GM21423 (cell line): Measurements from ENCODE around the gene BORCS5.
"Not testable (repeated sequence)": the region's sequence is repeated elsewhere in the genome, so short reads cannot be mapped to it uniquely, and the experiment has no call there.

ENCODE experiments used
- ATAC-seq: cut with Tn5 transposase; IDR thresholded peaks from one replicate; pipeline ENCODE4 v1.9.1; 2021; ENCODE audit warnings: mild to moderate bottlenecking, moderate library complexity; ENCODE audit not compliant: unreplicated experiment

The BORCS5 gene

DNA sequence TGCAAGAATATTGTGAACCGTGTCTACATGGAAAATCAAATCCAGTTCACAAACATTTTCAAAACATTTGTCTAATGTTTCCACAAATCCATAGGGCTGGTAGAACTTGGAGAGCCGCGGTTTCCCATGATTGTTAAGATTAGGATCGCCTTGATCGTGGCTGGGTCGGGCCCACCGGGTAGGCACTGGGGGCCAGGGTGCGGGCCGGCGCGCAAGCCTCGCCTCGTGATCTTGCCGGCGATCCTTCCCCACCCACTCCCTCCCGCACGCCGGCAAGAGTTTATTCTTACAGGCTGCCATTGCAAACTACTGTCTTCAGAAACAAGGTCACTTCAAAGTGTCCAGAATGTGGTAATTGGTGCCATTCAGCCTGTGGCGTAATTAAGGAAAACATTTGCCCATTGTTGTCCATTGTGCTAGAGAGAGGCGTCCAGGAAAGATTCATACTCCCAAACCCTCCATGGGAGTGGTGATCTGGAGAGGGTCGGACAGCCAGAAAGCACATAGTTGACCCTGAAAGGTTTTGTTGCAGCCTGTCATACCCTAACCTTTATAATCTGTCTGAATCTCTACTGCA lies 95.5 kb downstream of the BORCS5 start:
- ATAC-seq, result no peak

DNA sequence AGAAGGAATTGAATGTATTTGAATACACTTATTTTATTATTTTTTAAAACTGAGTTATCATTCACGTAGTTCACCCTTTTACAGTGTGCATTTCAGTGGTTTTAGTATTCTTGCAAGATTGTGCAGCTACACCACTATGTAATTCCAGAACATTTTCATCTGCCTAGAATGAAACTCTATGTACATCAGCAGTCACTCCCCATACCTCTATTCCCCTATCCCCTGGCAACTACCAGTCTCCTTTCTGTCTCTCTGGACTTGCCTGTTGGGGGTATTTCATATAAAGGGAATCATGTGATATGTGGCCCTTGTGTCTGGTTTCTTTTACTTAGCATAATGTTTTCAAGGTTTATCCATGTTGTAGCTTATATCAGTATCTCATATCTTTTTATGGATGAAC lies 96.8 kb downstream of the BORCS5 start:
- no peak for ATAC-seq

DNA sequence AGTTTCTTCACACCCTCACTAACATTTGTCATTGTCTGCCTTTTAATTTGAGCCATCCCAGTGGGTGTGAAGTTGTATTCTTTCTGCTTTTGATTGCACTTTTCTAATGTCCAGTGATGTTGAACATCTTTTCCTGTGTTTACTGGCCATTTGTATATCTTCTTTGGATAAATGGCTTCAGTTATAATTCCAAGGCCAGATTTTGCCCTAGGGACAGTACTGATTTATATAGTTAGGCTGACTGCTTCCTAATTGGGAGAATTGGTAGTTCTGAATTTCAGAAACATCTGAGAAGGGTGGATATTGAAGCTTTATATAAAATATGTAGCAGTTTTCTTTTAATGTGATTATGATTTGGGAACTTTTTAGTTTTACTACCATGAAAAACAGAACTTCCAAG lies 97.4 kb downstream of the BORCS5 start:
- ATAC-seq, result no peak

DNA sequence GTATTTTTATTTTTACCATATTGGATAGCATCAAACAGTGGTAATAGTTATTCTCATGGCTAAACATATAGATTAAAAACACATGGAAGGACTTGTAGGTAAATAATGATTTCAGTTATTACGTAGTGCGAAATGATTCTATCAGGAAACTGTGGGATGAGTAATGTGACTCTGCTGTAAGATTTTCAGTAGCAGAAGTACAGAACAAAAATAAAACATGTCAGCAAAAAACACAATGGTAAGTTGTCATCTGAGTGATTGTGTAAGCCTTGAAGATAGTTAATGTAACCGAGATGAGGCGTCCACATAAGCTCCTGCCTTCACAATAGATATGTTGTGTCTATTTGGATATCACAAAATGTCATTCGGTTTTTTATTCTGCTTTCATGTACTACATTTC lies 99.8 kb downstream of the BORCS5 start:
- no peak for ATAC-seq

DNA sequence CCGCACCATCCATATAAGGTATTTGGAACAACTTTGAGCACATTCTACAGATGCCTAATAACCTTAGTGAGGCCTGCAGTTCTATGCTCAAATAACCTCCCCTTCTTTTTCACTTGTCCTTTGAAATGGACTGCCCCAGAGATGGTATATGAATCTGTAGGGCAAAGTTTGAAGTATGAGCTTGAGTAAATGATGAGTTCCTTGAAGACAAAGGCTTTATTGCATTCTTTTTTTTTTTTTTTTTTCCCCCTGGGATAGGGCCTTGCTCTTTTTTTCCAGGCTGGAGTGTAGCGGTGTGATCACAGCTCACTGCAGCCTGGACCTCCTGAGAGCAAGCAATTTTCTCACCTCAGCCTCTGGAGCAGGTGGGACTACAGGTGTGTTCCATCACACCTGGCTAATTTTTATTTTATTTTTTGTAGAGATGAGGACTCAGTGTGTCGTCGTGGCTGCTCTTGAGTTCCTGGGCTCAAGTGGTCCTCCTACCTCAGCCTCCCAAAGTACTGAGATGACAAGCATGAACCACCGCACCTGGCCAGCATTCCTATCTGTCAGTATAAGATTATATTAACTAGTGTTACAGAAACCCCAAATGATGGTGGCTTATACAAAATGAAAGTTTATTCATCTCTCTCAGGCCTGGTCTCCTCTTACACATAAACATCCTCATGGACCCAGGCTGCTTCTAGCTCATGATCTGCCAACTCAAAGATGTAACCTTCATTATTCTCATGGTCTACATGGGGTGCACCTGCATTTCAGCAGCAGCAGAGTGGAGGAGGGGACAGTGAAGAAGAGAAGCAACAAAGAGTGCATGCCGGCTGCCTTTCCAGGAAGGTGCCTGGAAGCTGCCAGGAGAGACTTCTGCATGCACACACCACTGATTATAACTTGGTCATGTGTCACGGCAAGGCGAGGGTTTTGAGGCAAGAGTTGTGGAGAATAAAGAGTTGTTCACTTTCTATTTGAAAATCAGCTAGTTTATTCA lies 104.4 kb downstream of the BORCS5 start:
- ATAC-seq, result no peak

DNA sequence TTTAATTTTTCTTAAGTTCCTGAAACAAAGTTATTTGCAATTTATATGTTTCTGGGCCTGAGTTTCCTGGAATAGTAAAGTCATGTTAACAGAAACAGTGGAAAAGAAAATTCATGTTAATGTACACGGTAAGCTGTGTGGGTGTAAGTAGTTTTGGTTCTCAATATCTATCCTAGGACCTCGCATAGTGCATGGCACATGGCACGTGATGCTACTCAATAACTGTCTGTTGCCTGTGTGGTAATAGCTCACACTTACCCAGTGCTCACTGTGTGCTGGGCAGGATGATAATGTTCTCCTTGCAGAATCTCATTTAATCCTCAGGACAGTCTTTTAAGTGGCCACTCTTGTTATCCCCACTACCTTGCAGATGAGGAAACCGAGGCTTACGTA lies 105.0 kb downstream of the BORCS5 start:
- ATAC-seq, result no peak

DNA sequence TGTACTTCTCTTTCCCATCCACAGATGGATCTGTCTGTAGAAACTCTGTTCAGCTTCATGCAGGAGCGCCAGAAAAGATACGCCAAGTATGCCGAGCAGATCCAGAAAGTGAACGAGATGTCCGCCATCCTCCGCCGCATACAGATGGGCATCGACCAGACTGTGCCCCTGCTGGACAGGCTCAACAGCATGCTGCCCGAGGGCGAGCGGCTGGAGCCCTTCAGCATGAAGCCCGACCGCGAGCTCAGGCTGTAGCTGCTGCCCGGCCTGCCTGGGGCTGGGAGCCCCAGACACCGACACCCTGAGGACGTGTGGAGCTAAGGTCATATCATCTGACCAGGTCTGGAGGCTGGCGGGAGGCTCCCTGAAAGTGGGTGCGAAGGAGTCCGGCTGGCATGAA lies 108.6 kb downstream of the BORCS5 start:
- ATAC-seq, result no peak

DNA sequence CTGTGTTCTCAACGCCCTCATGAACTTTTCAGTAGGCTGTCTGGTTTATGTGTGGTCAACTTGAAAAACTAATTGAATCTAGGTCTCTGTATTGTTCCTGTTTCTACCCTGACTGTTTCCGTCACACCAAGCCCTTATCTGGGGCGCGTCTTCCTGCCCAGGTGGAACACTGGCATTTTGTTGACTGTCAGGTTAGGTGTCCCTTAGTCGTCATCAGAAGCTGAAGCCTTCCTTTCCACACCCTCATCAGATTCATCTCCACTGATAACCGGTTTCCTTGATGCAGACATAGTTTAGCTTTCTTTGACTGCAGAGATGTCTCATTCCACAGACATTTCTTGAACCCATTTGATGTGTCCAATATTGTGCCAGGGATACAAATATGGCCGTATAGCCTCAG lies 109.3 kb downstream of the BORCS5 start:
- no peak for ATAC-seq

DNA sequence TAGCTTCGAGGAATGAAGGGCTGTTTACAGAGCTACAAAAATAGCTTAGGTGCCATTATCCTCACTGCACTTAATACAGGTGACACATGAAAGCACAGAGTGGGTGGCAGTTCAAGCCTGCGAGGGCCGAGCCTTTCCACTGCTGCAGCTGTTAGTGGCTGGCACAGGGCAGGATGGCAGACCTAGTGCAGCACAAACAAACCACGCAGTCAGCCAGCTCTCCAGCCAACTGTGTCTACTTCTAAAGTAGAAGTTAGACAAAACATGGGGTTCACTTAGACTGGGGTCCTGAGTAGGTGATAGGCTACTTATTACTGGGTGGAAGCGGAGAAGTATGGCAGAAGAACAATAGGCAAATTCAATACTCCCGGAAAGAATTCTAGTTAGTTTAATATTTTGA lies 110.4 kb downstream of the BORCS5 start:
- ATAC-seq, result no peak

DNA sequence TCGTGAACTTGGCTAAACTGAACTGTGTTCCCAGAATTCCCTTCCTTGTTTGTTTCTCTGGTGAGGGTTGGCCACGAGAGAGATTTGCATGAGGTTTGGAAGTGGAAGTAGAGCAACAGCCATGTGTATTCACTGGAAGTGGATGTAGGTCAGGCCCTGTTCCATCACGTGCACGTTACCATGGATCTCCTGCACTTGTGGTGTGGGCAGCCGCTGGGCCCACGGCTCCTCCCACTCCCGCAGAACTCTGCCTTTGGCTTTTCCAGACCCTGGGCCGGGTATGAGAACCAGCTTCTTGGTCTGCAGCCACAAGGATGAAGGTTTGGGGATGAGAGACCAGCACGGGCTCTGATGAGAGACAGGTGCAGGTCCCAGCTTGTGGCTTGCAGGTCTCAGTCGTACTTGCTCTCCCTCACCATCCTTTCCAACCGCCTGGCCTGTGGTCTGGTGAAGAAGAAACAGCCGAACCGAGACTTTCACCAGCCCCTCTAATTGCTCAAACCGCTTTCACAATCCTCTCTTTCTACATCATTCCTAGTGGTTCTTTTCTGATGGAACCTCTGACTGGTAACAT lies 110.9 kb downstream of the BORCS5 start:
- ATAC-seq, result no peak

DNA sequence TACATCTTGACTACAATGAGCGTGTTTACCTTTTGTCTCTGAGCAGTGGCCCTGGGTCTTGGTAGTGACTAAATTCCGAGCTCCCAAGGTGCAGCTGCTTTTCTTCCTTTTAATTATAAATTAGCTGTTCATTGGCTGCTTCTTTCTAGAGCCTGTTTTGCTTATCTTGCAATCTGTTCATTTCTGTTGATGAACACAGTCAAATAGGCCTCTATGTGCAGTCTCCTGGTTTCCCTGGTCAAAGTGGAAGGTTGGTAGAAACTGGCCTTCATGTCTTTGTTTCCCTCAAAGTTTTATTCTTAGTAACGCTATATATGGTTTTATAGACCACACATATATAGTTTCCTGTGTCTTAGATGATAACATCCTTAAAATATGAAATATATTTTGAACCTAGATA lies 111.7 kb downstream of the BORCS5 start:
- no peak for ATAC-seq

DNA sequence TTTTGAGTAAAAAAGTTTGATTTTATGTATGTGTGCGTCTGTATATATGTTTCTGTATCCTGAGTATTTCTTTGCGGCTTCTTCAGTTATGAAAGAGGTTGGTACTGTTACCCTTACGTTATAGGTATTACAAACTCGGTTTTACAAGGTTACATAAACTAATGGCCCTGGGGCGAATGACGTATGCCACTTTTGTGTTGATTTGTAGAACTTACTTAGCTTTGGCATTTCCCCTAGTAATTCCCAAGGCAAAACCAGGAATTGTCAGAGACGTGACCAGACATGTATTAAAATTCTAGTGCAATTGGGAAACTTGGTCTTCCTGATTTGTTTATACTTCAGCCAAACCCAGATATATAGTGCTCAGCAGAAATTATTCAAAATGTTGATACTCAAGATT lies 112.5 kb downstream of the BORCS5 start:
- ATAC-seq, result no peak

DNA sequence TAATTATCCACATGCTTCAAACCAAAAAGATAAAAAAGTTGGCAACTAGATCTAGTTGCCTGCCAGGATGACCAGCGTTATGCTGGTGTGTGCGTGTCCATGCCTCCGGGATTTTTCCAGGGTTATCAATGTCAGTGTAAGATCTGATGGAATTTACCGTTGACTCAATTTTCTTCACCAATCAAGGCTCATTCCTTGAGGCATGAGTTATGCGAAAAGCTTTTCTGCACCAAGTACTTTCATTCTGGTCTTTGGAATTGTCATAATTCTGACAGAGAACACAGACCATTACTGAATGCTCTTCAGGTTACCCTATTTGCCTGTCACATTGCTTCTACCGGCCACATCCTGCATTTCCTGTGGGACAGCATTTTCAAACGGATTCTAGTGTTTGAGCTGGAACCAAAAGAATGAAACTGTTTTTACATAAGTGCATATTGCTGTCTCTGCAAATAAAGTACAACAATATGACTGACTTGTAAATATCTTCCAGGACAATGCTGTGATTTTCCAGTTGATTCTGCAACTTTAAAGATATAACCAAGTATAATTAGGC lies 114.0 kb downstream of the BORCS5 start:
- no peak for ATAC-seq

DNA sequence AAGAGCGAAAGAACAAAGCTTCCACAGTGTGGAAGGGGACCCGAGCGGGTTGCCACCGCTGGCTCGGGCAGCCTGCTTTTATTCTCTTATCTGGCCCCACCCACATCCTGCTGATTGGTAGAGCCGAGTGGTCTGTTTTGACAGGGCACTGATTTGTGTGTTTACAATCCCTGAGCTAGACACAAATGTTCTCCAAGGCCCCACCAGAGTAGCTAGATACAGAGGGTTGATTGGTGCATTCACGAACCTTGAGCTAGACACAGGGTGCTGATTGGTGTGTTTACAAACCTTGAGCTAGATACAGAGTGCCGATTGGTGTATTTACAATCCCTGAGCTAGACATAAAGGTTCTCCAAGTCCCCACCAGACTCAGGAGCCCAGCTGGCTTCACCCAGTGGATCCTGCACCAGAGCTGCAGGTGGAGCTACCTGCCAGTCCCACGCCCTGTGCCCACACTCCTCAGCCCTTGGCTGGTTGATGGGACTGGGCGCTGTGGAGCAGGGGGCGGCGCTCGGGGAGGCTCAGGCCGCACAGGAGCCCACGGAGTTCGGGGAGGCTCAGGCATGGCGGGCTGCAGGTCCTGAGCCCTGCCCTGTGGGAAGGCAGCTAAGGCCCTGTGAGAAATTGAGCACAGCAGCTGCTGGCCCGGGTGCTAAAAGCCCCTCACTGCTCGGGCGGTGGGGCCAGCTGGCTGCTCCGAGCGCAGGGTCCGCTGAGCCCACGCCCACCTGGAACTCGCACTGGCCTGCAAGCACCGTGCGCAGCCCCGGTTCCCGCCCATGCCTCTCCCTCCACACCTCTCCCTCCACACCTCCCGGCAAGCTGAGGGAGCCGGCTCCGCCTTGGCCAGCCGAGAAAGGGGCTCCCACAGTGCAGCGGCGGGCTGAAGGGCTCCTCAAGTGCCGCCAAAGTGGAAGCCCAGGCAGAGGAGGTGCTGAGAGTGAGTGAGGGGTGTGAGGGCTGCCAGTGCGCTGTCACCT lies 115.4 kb downstream of the BORCS5 start:
- ATAC-seq, result not testable (repeated sequence)

DNA sequence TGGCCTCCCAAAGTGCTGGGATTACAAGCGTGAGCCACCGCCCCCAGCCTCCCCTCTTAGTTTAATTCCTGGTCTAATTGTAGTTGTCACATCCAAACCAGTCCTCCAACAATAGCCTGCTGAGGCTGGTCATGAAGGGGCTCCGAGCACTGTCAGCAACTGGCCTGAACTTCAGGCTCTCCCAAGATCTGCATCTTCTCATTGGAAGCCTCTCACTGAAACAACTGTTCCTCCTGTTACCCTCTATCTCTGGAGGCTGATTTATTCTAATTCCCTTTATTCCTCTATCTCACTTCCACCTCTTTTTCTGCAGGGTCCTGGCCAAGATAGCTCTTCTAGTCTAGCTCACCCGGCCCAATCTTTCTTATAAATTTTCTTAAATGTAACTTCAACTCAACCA lies 116.3 kb downstream of the BORCS5 start:
- ATAC-seq, result no peak

DNA sequence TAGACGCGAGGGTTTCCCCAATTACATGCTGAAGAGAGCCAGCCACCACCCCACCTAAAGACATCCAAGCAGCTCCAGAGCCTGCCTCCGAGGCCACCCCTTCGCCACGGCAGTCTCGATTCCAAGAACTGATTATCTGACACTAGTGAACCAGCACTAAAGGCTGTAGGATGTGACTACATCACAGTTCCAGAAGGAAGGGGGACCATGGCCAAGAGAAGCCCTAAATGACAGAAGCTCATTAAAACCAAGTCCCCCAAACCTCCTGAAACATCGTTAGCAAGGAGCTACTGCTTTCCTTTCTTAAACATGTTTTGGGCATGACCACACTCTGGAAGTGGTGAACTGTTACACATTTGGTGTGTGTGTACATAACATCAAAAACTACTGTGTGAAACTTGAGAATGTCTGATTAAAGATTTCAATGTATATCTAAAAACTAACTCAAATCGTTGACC lies 117.6 kb downstream of the BORCS5 start:
- ATAC-seq, result peak; percentile 17

DNA sequence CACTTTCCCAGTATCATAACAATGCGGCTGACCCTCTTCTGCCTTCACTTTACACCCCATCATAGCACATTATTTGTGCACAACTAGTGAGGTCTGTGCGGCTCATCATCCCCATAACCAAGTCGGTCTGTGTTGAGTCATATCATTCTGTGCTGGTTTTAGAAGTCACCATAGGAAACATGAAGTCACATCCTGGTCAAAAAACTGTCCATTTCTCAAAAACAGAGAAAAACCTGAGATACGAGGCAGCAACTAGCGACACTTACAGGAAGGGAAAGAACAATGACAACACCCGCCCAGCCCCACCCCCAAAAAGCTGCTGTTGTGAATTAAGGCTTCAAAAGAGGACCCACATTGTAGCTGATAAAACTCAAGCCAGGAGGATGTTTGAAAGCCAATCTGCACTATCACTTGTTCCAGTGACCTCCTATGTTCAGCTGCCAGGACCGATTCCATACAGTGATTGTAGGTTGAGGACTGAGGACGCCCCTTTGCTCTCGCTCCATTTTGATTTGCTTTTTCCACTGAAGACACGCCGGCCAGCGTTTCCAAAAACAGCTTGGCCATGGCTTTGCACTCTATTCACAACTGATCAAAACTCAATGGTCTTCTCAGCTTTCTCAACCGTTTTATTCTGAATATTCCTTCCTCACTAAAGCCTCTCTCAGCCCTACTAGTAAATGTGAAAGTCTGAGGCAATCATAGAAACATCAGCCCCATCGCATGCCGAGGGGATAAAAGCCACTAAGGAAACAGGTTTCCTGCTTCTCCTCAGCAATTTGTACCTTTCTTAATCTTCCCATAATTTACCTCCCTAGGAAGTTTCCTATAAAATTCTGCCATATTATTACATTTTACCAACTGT lies 118.3 kb downstream of the BORCS5 start:
- peak; percentile 95 for ATAC-seq

DNA sequence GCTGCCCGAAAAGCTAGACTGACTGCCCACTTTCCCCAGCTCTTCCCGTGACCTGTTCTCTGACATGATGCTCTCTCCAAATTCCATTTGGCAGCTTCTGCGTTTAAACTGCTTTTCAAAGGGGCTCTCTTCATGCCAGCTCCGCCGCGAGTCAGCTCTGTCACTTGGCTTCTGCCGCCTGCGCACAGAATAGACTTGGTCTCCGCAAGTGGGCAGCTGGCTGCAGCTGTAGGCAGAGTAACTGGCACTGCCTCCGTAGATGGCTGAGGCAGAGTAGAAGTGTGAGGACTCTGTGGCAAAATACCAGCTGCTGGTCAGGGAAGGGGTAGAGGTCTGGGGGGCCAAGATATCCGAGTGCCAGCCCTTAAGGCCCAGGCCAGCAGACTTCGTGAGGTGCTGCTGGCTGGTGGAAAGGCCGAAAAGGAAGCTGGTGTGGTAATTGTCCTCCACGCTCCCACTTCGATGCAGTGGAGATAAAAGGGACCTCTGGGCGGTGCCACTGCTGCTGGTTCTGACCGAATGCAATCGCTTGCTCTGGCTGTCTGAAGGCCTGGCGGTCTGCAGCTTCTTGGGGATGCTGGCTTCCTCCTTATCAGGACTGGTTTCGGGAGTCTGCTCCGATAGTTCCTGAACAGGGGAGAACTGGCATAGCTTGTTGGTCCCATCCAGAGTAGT lies 120.1 kb downstream of the BORCS5 start:
- ATAC-seq, result no peak

DNA sequence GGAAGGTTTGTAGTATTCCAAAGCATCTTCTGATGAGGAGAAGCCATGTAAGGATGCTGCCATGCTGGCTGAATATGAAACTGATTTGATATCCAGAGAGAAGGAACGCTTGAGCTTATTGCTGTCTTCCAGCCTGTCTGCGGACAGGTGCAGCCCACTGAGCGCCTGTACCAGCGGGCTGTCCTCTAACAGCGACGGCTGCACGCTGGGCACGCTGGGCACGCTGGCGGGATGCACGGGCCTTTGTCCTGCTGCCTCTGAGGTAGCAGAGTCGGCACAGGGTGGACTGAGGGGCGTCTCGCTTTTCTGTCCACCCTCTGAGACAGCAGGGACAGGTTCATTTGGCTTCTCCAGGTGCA lies 120.6 kb downstream of the BORCS5 start:
- no peak for ATAC-seq
